SU-DHL-6 (cell line): ENCODE results near the gene ESF1.

Experiments
- CTCF ChIP-seq: fragments of 200-600 bp; sonication (generic); IDR thresholded peaks from one replicate; pipeline ENCODE4 v1.5.1; 2017; ENCODE audit warnings: antibody characterized with exemption, mild to moderate bottlenecking, low read length, moderate library complexity; ENCODE audit not compliant: insufficient read depth, poor library complexity, severe bottlenecking
- EZH2phosphoT487 ChIP-seq: fragments of 200-600 bp; sonication (generic), shearing (Covaris generic); conservative IDR thresholded peaks from 2 replicates; pipeline ENCODE4 v1.6.1; 2018; ENCODE audit warnings: mild to moderate bottlenecking, antibody characterized with exemption, low read length, moderate library complexity, mixed read lengths

- TF ChIP-seq CTCF (no peak), EZH2phosphoT487 (no peak)
These were observed 7.5 kb downstream of the ESF1 start for GRCh38 chr20:13777171-13777601.
